Measurements from ENCODE around the gene HSBP1L1.

DNA sequence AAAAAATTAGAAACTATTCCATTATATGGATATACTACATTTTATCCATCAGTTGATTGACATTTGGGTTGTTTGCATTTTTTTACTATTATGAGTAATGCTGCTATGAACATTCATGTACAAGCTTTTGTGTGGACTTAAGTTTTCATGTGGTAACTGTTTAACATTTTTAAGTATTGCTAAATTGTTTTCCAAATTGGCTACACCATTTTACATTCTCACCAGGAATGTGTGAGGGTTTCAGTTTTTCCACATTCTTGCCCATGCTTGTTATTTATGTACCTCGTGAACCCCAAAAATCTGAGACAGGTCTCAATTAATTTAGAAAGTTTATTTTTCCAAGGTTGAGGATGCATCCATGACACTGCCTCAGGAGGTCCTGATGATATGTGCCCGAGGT lies 27.1 kb downstream of the HSBP1L1 start:
- TF ChIP-seq POLR2A (IDR thresholded peaks at IDR 0.05; ENCODE audit: low read length) (no peak), GATA1 (IDR thresholded peaks at IDR 0.05; ENCODE audit: low read depth, low read length) (no peak)
